COLO668 (cell line): Measurements from ENCODE around the gene PRKN.
A peak's percentile ranks its signal among the peaks of the same experiment; 100 is the strongest.

Experiments used
- DNase-seq: peaks from one replicate; lab custom pipeline; 2025; ENCODE audit not compliant: unreplicated experiment; lab: John Stamatoyannopoulos, UW

PRKN gene

DNA sequence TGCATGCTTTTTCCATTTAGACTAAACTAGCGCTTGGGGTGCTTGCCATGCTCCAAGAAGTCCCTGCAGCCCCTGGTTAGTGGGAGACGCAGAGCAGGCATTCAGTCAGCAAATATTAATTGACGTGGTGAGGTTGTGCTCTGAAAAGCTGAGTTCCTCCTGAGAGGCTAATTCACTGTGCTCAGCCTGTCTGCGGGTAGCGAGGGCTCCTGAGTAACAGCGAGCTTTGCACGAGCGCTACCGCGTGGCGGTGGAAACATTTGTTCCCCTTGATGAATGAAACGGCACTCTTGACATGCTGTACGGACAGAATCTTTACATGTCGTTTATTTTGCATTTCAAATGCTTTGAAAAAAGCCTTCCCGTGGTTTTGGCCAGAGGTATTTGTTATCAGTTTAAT lies 1283.1 kb downstream of the PRKN start:
- no peak for DNase-seq

DNA sequence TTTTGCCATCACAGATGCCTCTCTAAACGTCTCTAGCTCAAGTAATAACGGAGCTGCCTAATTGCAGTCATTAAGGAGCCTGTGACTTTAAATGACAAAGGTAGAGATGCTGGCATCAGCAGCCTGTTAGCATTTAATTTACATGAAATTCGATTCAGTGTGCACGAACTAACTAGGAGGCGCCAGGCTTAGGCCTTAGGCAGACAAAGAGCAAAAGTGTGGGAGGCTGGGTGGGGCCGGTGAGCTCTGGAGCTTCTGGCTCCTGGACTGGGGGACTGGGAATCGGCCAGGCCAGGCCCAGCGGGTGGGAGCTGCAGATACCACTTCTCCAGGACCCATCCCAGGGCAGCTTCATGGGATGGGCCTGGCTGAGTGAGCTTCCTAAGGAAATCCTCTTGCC lies 1283.7 kb downstream of the PRKN start:
- no peak for DNase-seq

- DNase-seq: no peak
Measured at GRCh38 chr6:161442420-161442819, 1285.1 kb downstream of the PRKN start.

DNA sequence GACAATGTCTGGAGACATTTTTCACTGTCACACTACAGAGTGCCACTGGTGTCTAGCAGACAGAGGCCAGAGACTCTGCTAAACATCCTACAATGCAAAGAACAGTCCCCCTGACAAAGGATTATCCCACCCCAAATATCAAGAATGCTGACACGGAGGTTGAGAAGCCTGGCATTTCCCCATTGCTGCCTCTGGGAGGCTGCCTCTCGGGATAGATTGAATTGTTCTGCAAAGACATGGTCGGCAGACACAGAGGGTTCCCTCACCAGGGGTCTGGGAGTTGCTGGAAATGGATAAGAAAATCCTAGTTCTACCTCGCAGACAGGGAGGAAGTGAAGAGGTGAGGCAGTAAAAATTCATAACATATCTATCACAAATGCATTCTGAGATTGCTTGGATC lies 1287.3 kb downstream of the PRKN start:
- no peak for DNase-seq

GRCh38 chr6:161439093-161439492 lies 1288.5 kb downstream of the PRKN start:
- DNase-seq: no peak

- no peak for DNase-seq
Measured at GRCh38 chr6:161438430-161439030, 1289.0 kb downstream of the PRKN start.

- DNase-seq: no peak
Measured at GRCh38 chr6:161437851-161438250, 1289.7 kb downstream of the PRKN start.

- no peak for DNase-seq
Measured at GRCh38 chr6:161436106-161436876, 1291.3 kb downstream of the PRKN start.

GRCh38 chr6:161435748-161436070 lies 1291.9 kb downstream of the PRKN start:
- no peak for DNase-seq

DNA sequence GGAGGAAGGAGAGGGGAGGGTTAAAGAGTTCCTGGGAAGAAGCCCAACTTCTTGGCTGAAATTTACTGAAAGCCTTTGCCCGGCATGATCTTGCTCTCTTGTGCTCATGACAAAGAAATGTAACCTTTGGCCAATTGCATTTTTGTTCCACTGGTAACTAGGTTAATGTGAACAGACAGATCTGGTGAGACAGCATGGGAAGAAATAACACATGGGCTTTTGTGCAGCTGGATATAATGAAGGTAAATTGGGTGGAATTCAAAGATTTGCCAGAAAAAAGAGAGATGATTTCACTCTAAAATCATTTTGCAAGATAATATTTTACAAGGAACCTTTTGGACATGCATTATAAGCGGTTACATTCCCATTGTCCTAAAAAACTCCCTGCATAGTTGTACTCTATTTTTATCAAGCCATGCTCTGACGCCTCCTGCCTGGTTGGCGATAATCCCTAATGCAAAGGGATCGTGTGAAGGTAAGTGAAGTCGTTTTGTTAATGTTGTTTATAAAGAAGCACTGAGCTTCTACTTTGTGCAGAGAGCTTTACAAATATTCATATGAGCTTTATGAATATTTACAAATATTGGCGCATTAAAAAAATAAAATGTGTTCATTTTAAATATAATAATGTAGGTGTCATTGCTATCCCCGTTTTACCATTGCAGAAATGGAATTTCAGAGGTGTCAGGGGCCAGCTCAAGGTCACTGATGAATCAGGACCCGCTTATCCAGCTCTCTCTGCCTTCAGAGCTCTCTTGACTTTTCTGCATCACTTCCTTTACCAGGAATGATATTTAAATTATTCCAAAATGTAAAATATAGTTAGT lies 1292.4 kb downstream of the PRKN start:
- no peak for DNase-seq

DNA sequence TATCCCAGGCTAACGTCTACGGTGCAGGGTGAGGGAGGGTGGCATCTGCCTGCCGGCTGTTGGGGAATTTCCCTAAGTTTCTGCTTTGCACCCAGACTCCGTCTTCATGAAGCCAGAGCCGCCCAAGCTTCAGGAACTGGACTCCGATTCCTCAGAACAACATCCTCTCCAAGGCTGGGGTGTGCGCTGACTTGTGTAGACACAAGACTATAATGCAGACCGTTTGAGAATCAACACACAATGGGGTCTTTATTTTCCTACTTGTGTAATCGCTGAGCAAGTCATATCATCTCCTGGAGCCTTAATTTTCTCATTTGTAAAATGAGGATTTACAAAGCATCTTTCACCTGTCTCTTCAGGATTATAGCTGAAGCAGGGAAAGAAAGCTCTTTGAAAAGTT lies 1293.2 kb downstream of the PRKN start:
- DNase-seq: no peak

- DNase-seq: no peak
Measured at GRCh38 chr6:161432546-161432945, 1295.0 kb downstream of the PRKN start.

GRCh38 chr6:161429921-161430490 lies 1297.6 kb downstream of the PRKN start:
- no peak for DNase-seq

- no peak for DNase-seq
Measured at GRCh38 chr6:161424421-161424820, 1303.1 kb downstream of the PRKN start.

DNA sequence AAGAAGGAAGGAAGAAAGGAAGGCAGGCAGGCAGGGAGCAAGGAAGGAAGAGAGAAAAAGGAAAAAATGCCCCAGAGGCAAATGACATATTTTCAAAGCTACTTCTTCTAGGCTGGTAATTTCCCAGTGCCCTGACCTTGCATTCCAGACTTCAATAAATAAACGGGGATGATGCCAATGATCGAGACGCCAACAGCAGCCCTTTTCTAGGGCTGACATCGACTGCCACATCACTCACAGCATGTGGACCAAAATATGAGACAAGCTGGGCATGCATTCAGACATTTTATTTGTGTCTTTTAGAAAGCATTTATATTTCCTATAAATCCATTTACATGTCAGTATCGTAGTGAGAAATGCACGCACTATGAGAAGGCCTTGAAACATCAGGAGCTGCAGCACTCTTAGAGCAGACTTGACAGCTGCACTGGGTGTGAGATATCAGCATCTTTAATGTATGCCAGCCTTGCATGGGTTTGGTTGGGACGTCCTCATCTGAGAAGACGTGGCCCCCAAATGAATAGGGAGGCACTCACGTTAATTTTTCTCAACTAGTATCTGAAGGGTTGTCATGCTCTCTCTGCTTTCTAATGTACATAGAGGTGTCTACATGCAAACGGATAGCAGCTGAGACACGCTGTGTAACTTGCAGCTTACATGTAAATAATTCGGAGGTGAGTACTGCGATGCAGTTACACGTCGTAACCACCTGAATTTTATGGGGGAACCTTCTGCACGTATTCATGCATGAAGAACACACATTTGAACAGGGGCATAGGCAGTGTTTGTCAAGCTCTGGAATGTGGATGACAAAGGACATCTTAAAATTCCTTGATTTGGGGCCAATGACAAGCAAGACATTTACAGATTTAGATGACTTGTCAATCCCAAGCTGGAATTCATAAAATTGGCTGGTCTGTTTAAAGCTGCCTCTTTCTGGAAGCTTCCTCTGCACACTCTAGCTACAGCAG lies 1304.6 kb downstream of the PRKN start:
- no peak for DNase-seq

DNA sequence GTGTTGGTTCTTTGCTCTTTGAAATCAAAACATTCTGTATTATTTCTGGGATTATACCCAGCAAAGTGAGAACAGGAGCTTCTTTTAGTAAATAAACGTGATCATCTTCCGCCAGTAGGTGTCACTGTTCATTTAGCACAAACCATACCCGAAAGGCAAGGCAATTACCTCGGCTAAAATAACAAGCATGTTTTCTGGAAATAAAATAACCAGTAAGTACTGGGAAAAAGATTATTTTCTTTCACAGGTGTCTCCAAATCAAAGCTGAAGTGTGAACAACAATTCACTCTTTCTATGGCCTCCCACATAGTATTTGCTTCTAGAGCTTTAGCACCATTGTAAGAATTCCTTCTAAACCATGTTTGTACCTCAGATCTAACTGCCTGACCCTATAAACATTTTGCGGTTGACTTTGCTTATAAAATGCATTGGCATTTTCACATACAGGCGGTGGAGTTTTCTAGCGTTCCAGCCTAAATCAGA lies 1309.1 kb downstream of the PRKN start:
- peak; percentile 2 for DNase-seq

DNA sequence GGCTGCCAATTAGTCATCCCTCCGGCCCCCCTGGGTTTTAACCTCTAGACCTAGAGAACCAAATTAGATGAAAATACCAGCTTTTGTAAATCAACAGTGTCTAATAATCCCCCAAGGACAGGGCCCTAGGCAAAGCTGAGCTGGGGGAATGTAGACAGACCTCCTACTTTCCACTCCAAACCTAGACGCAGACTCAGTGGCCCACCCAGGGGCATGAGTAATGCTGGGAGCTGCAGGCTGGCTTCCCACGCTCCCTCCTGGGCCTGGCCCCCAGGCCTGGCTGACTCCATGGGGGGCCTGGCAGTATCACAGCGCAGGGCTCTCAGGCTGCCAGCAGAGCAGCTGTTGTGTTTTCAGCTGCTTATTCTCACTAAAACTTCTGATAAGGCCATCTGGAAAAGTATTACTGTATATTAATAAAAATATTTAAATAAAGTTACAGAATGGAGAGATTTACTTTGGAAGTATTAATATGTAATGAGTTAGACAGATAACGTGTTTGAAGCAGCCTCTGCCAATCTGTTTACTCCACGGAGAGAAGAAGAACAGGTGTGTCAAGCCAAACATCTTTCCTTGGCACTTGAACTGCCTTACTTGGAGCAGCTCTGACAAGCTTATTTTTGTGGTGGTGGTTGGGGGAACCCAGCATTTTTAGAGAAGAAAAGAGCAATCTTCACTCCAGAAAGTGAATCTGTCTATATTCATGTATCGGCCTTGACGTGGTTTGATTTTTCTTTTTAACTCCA lies 1309.7 kb downstream of the PRKN start:
- no peak for DNase-seq

GRCh38 chr6:161415302-161415855 lies 1312.2 kb downstream of the PRKN start:
- no peak for DNase-seq

- no peak for DNase-seq
Measured at GRCh38 chr6:161414707-161415106, 1312.9 kb downstream of the PRKN start.
